Measurements from ENCODE around the gene ARHGEF4. TPM values are rescaled to one million over a fixed set of nuclear protein-coding genes. Genes with fewer than 3 reads are reported as not detected.
"Not testable (repeated sequence)": the region's sequence is repeated elsewhere in the genome, so short reads cannot be mapped to it uniquely, and the experiment has no call there.

ARHGEF4 gene
- total RNA-seq, 1 donor from 2014 or later = 4.8 TPM

DNA sequence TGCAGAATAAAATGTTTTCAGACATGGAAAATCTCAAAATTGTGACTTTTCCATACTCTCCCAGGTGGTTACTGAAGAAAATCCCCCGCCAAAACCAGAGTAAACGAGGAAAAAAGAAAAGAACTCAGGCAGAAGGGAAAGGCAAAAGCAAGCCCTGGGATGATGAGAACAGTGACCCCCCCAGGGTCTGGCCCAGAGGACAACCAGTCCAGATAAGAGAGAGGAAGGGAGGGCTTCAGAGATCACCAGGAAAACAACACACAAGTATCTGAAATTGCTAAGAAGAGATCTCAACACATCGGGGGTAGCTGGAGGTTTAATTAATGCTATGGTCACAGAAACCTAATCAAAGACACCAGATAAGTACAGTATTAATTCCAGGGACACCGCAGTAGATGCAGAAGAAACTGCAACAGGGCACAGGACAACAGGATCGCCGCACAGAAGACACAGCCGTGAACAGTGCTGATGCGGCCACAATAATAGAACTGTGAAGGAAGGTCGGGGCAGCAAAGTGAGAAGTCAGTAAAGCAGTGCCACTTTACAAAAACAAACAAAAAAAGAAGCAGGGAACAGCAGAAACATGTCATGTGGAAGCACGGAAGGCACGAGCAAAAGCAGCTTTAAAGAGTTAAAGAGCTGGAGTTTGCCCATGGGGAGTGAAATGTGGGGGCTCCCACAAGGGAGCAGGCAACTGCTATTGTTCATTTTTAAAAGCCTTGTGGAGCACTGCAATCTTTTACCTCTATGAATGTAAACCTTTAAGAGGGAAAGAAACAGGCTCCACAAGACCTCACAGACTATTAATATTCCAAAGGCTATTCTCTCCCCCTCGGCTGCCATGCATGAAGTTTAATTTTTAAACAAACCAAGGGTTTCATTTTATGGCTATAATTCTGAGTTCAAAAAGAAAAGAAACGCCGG lies 228.1 kb downstream of the ARHGEF4 start:
- TF ChIP-seq EZH2 (IDR thresholded peaks at IDR 0.05; ENCODE audit: insufficient read depth, low read length) = no peak
- TF ChIP-seq, protein P1, sequence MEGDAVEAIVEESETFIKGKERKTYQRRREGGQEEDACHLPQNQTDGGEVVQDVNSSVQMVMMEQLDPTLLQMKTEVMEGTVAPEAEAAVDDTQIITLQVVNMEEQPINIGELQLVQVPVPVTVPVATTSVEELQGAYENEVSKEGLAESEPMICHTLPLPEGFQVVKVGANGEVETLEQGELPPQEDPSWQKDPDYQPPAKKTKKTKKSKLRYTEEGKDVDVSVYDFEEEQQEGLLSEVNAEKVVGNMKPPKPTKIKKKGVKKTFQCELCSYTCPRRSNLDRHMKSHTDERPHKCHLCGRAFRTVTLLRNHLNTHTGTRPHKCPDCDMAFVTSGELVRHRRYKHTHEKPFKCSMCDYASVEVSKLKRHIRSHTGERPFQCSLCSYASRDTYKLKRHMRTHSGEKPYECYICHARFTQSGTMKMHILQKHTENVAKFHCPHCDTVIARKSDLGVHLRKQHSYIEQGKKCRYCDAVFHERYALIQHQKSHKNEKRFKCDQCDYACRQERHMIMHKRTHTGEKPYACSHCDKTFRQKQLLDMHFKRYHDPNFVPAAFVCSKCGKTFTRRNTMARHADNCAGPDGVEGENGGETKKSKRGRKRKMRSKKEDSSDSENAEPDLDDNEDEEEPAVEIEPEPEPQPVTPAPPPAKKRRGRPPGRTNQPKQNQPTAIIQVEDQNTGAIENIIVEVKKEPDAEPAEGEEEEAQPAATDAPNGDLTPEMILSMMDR (IDR thresholded peaks at IDR 0.05; ENCODE audit: insufficient read depth, low read depth, low read length) = no peak
- no peaks in the 10 kb centered on the region for H3K9me3 Mint-ChIP-seq (ENCODE audit: unreplicated experiment)
- Histone ChIP-seq H2AFZ (ENCODE audit: low read depth, low read length) (no peak overlapping the region), H3K9me3 (ENCODE audit: insufficient read depth, low read depth, low read length) (no peaks in the 10 kb centered on the region), H3K4me2 (ENCODE audit: low read length) (no peak overlapping the region), H3K4me1 (ENCODE audit: insufficient read depth, low read length) (peaks cover 4% of the 10 kb centered on the region), H3K27ac (ENCODE audit: low read depth, low read length) (no peak overlapping the region), H4K20me1 (ENCODE audit: insufficient read depth, low read length) (peaks cover 90% of the 10 kb centered on the region), H3K36me3 (ENCODE audit: insufficient read depth, low read length) (peaks cover 26% of the 10 kb centered on the region), H3K79me2 (ENCODE audit: insufficient read depth, low read length) (peaks cover 93% of the 10 kb centered on the region), H3K9ac (ENCODE audit: low read length) (no peak overlapping the region), H3K27me3 (ENCODE audit: insufficient read depth, low read length) (no peaks in the 10 kb centered on the region), H3K4me3 (ENCODE audit: insufficient read depth, low read depth, low read length) (no peak overlapping the region)
- no peaks in the 10 kb centered on the region for H3K27me3 Mint-ChIP-seq (ENCODE audit: low read depth, unreplicated experiment)
- H3K4me1 Mint-ChIP-seq (ENCODE audit: low read depth, unreplicated experiment) = peaks cover 6% of the 10 kb centered on the region
- H3K36me3 Mint-ChIP-seq (ENCODE audit: low read depth, unreplicated experiment) = peaks cover 17% of the 10 kb centered on the region
- H3K27ac Mint-ChIP-seq (ENCODE audit: unreplicated experiment) = no peak overlapping the region
- no peak overlapping the region for H3K4me3 Mint-ChIP-seq (ENCODE audit: unreplicated experiment)
- DNase-seq (ENCODE audit: low read depth) (no peak), FAIRE-seq (no peak)

DNA sequence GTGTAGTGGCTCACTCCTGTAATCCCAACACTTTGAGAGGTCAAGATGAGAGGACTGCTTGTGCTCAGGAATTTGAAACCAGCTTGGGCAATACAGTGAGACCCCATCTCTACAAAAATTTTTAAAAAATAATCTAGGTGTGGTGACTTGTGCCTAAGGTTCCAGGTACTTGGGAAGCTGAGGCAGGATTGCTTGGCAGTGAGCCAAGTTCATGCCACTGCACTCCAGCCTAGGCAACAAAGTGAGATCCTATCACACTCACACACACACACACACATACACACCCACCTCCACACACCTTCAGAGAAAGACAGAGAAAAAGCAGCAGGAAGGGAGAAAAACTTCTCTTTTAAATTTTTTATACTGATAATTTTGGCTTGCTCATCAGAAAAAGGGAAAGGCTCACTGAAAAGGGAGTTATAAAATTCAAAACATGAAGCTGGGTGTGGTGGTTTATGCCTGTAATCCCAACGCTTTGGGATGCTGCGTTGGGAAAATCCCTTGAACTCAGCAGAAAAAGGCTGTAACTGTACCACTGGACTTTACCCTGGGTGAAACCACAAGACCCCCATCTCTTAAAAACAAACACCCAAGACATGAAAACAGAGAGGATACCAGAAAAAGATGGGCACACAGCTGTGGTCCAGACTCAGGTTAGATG lies 230.9 kb downstream of the ARHGEF4 start:
- H3K36me3 Mint-ChIP-seq (ENCODE audit: low read depth, unreplicated experiment) = peaks cover 21% of the 10 kb centered on the region
- Histone ChIP-seq H3K4me1 (ENCODE audit: insufficient read depth, low read length) (no peaks in the 10 kb centered on the region), H3K4me3 (ENCODE audit: insufficient read depth, low read depth, low read length) (no peak overlapping the region), H3K9me3 (ENCODE audit: insufficient read depth, low read depth, low read length) (no peaks in the 10 kb centered on the region), H3K9ac (ENCODE audit: low read length) (no peak overlapping the region), H4K20me1 (ENCODE audit: insufficient read depth, low read length) (peaks cover 90% of the 10 kb centered on the region), H3K36me3 (ENCODE audit: insufficient read depth, low read length) (peaks cover 40% of the 10 kb centered on the region), H3K79me2 (ENCODE audit: insufficient read depth, low read length) (peaks cover 95% of the 10 kb centered on the region), H2AFZ (ENCODE audit: low read depth, low read length) (no peak overlapping the region), H3K4me2 (ENCODE audit: low read length) (no peak overlapping the region), H3K27me3 (ENCODE audit: insufficient read depth, low read length) (no peaks in the 10 kb centered on the region), H3K27ac (ENCODE audit: low read depth, low read length) (no peak overlapping the region)
- no peaks in the 10 kb centered on the region for H3K27me3 Mint-ChIP-seq (ENCODE audit: low read depth, unreplicated experiment)
- no peak overlapping the region for H3K4me3 Mint-ChIP-seq (ENCODE audit: unreplicated experiment)
- peaks cover 5% of the 10 kb centered on the region for H3K4me1 Mint-ChIP-seq (ENCODE audit: low read depth, unreplicated experiment)
- FAIRE-seq = no peak
- no peak overlapping the region for H3K27ac Mint-ChIP-seq (ENCODE audit: unreplicated experiment)
- H3K9me3 Mint-ChIP-seq (ENCODE audit: unreplicated experiment) = no peaks in the 10 kb centered on the region
- DNase-seq (ENCODE audit: low read depth) = no peak
- TF ChIP-seq EZH2 (IDR thresholded peaks at IDR 0.05; ENCODE audit: insufficient read depth, low read length) = no peak
- TF ChIP-seq, protein P1 (IDR thresholded peaks at IDR 0.05; ENCODE audit: insufficient read depth, low read depth, low read length) = no peak

DNA sequence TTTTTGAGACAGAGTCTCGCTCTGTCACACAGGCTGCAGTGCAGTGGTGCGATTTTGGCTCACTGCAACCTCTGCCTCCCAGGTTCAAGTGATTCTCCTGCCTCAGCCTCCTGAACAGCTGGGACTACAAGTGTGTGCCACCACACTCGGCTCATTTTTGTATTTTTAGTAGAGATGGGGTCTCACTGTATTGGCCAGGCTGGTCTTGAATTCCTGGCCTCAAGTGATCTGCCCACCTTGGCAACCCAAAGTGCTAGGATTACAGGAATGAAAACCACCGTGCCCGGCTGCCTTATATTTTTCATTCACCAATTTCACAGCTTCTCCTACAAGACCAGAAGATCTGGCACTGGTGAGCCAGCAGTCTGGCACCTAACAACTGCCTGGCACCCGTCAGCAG lies 231.5 kb downstream of the ARHGEF4 start:
- H3K27ac Mint-ChIP-seq (ENCODE audit: unreplicated experiment); H3K4me2 ChIP-seq (ENCODE audit: low read length); H3K27ac ChIP-seq (ENCODE audit: low read depth, low read length); H3K4me3 ChIP-seq (ENCODE audit: insufficient read depth, low read depth, low read length); H3K9ac ChIP-seq (ENCODE audit: low read length); H3K9me3 ChIP-seq (ENCODE audit: insufficient read depth, low read depth, low read length); H3K27me3 ChIP-seq (ENCODE audit: insufficient read depth, low read length); H2AFZ ChIP-seq (ENCODE audit: low read depth, low read length); H3K27me3 Mint-ChIP-seq (ENCODE audit: low read depth, unreplicated experiment); DNase-seq (ENCODE audit: low read depth); H3K4me1 Mint-ChIP-seq (ENCODE audit: low read depth, unreplicated experiment); H3K9me3 Mint-ChIP-seq (ENCODE audit: unreplicated experiment); FAIRE-seq; H3K4me3 Mint-ChIP-seq (ENCODE audit: unreplicated experiment); H3K4me1 ChIP-seq (ENCODE audit: insufficient read depth, low read length): not testable (repeated sequence)
- peaks cover 37% of the 10 kb centered on the region for H3K36me3 ChIP-seq (ENCODE audit: insufficient read depth, low read length)
- H3K36me3 Mint-ChIP-seq (ENCODE audit: low read depth, unreplicated experiment) = peaks cover 21% of the 10 kb centered on the region
- H4K20me1 ChIP-seq (ENCODE audit: insufficient read depth, low read length) = peaks cover 91% of the 10 kb centered on the region
- H3K79me2 ChIP-seq (ENCODE audit: insufficient read depth, low read length) = peaks cover 94% of the 10 kb centered on the region

DNA sequence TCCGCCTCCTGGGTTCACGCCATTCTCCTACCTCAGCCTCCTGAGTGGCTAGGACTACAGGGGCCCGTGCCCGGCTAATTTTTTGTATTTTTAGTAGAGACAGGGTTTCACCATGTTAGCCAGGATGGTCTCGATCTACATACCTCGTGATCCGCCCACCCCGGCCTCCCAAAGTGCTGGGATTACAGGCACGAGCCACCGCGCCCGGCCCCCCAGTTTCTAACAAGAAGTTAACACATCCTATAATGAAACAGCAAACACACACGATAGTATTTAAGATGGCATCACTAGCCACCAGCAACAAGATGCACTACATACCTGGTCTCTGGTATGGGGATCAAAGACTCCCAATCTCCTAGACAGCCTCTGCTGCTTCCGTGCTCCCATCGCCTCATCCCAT lies 238.9 kb downstream of the ARHGEF4 start:
- not testable (repeated sequence) for H3K27ac Mint-ChIP-seq (ENCODE audit: unreplicated experiment); H3K4me3 ChIP-seq (ENCODE audit: insufficient read depth, low read depth, low read length); H3K9ac ChIP-seq (ENCODE audit: low read length); H3K4me2 ChIP-seq (ENCODE audit: low read length); H2AFZ ChIP-seq (ENCODE audit: low read depth, low read length); H3K9me3 Mint-ChIP-seq (ENCODE audit: unreplicated experiment); H3K9me3 ChIP-seq (ENCODE audit: insufficient read depth, low read depth, low read length); DNase-seq (ENCODE audit: low read depth); FAIRE-seq; H3K4me3 Mint-ChIP-seq (ENCODE audit: unreplicated experiment); H3K4me1 ChIP-seq (ENCODE audit: insufficient read depth, low read length); H3K27ac ChIP-seq (ENCODE audit: low read depth, low read length); H3K27me3 Mint-ChIP-seq (ENCODE audit: low read depth, unreplicated experiment); H3K27me3 ChIP-seq (ENCODE audit: insufficient read depth, low read length)
- H3K4me1 Mint-ChIP-seq (ENCODE audit: low read depth, unreplicated experiment) = peaks cover 13% of the 10 kb centered on the region
- peaks cover 11% of the 10 kb centered on the region for H3K36me3 Mint-ChIP-seq (ENCODE audit: low read depth, unreplicated experiment)
- peaks cover 86% of the 10 kb centered on the region for H4K20me1 ChIP-seq (ENCODE audit: insufficient read depth, low read length)
- H3K79me2 ChIP-seq (ENCODE audit: insufficient read depth, low read length) = peaks cover 92% of the 10 kb centered on the region
- H3K36me3 ChIP-seq (ENCODE audit: insufficient read depth, low read length) = peaks cover 52% of the 10 kb centered on the region

Data from astrocyte (in vitro differentiated cells and primary cell).